ENCODE data around the gene HMGN1. TPM values are rescaled to one million over a fixed set of nuclear protein-coding genes. Genes with fewer than 3 reads are reported as not detected.
A peak's percentile ranks its signal among the peaks of the same experiment; 100 is the strongest.
"Not testable (repeated sequence)": the region's sequence is repeated elsewhere in the genome, so short reads cannot be mapped to it uniquely, and the experiment has no call there.

Gene HMGN1
- polyA plus RNA-seq, 1 donor from 2014 or later: 2,070 TPM

DNA sequence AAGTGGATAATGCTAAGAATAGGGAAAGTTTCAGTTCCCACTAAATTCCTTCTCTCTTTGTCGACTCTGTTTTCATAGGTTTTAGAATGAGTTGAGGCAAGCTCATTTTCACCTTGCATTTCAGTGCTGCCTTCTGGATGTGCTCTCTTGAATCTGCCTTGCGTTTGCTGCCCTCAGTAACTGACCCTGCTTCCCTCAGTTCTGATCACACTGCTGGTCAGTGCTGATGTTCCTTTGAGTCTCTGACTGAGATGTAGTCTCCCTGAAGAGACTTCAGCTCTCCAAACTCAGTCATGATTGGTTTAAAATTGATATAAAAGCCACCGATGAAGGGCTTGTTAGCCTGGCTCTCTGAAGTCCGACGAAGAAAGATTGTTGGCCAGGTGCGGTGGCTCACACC is 25.2 kb upstream of the HMGN1 start:
- TF ChIP-seq TAF1 (IDR thresholded peaks at IDR 0.05; ENCODE audit: low read depth) (no peak), POLR2AphosphoS5 (IDR thresholded peaks at IDR 0.05) (no peak), SMC3 (conservative IDR thresholded peaks at IDR 0.05; ENCODE audit: poor library complexity) (no peak), EZH2 (IDR thresholded peaks at IDR 0.05; ENCODE audit: borderline replicate concordance, insufficient read depth, low read length, poor library complexity, severe bottlenecking) (no peak), MXI1 (conservative IDR thresholded peaks at IDR 0.05; ENCODE audit: poor library complexity, severe bottlenecking) (no peak), EP300 (conservative IDR thresholded peaks at IDR 0.05; ENCODE audit: poor library complexity, severe bottlenecking) (no peak), RAD21 (conservative IDR thresholded peaks at IDR 0.05) (no peak)
- TF ChIP-seq, protein P1, sequence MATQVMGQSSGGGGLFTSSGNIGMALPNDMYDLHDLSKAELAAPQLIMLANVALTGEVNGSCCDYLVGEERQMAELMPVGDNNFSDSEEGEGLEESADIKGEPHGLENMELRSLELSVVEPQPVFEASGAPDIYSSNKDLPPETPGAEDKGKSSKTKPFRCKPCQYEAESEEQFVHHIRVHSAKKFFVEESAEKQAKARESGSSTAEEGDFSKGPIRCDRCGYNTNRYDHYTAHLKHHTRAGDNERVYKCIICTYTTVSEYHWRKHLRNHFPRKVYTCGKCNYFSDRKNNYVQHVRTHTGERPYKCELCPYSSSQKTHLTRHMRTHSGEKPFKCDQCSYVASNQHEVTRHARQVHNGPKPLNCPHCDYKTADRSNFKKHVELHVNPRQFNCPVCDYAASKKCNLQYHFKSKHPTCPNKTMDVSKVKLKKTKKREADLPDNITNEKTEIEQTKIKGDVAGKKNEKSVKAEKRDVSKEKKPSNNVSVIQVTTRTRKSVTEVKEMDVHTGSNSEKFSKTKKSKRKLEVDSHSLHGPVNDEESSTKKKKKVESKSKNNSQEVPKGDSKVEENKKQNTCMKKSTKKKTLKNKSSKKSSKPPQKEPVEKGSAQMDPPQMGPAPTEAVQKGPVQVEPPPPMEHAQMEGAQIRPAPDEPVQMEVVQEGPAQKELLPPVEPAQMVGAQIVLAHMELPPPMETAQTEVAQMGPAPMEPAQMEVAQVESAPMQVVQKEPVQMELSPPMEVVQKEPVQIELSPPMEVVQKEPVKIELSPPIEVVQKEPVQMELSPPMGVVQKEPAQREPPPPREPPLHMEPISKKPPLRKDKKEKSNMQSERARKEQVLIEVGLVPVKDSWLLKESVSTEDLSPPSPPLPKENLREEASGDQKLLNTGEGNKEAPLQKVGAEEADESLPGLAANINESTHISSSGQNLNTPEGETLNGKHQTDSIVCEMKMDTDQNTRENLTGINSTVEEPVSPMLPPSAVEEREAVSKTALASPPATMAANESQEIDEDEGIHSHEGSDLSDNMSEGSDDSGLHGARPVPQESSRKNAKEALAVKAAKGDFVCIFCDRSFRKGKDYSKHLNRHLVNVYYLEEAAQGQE (IDR thresholded peaks at IDR 0.05; ENCODE audit: borderline replicate concordance): no peak
- TF ChIP-seq, protein P2, sequence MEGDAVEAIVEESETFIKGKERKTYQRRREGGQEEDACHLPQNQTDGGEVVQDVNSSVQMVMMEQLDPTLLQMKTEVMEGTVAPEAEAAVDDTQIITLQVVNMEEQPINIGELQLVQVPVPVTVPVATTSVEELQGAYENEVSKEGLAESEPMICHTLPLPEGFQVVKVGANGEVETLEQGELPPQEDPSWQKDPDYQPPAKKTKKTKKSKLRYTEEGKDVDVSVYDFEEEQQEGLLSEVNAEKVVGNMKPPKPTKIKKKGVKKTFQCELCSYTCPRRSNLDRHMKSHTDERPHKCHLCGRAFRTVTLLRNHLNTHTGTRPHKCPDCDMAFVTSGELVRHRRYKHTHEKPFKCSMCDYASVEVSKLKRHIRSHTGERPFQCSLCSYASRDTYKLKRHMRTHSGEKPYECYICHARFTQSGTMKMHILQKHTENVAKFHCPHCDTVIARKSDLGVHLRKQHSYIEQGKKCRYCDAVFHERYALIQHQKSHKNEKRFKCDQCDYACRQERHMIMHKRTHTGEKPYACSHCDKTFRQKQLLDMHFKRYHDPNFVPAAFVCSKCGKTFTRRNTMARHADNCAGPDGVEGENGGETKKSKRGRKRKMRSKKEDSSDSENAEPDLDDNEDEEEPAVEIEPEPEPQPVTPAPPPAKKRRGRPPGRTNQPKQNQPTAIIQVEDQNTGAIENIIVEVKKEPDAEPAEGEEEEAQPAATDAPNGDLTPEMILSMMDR (IDR thresholded peaks at IDR 0.05; ENCODE audit: poor library complexity, severe bottlenecking): no peak
- no peak overlapping the region for H3K4me3 ChIP-seq (ENCODE audit: low read length)
- H3K4me2 ChIP-seq (ENCODE audit: low read length): no peak overlapping the region
- H4K20me1 ChIP-seq (ENCODE audit: insufficient read depth): no peaks in the 10 kb centered on the region
- H3K9me3 ChIP-seq (ENCODE audit: low read length): no peaks in the 10 kb centered on the region
- no peaks in the 10 kb centered on the region for H3F3A ChIP-seq (ENCODE audit: insufficient read depth, low read length, poor library complexity, severe bottlenecking)
- no peak overlapping the region for H3K27ac ChIP-seq (ENCODE audit: low read length)
- H3K36me3 ChIP-seq (ENCODE audit: insufficient read depth, low read length): no peaks in the 10 kb centered on the region
- no peak overlapping the region for H2AFZ ChIP-seq (ENCODE audit: low read depth, low read length)
- no peaks in the 10 kb centered on the region for H3K27me3 ChIP-seq (ENCODE audit: insufficient read depth, low read depth, low read length)
- H3K79me2 ChIP-seq (replicated peaks; ENCODE audit: insufficient read depth, low read length): no peaks in the 10 kb centered on the region
- H3K9ac ChIP-seq (ENCODE audit: low read length): peak overlapping the region; percentile 0
- H3K9me2 ChIP-seq (ENCODE audit: insufficient read depth, low read length): no peaks in the 10 kb centered on the region

DNA sequence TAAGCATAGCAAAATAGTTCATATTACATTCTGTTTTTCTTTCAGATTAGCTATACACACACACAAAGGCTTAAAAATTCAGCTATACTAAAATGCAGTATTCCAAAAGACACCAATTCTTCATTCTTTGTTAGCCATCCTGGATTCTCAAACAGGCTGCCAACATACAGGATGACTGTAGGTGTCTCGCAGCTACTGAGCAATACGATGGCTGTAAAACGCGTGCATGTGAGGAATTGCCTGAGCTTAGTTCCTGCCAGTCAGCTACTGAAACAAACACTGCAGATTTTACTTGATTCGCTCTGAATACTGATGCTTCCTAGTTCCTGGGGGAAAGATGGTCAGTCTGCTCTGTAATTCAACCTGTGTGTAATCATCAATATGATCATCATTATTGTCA is 24.7 kb upstream of the HMGN1 start:
- peak overlapping the region; percentile 0 for H3K9ac ChIP-seq (ENCODE audit: low read length)
- TF ChIP-seq, protein P2 (IDR thresholded peaks at IDR 0.05; ENCODE audit: poor library complexity, severe bottlenecking): peak; percentile 77
- TF ChIP-seq RAD21 (conservative IDR thresholded peaks at IDR 0.05) (peak; percentile 72), POLR2AphosphoS5 (IDR thresholded peaks at IDR 0.05) (no peak), MXI1 (conservative IDR thresholded peaks at IDR 0.05; ENCODE audit: poor library complexity, severe bottlenecking) (no peak), SMC3 (conservative IDR thresholded peaks at IDR 0.05; ENCODE audit: poor library complexity) (peak; percentile 64), TAF1 (IDR thresholded peaks at IDR 0.05; ENCODE audit: low read depth) (no peak)
- TF ChIP-seq, protein P1 (IDR thresholded peaks at IDR 0.05; ENCODE audit: borderline replicate concordance): no peak
- no peaks in the 10 kb centered on the region for H3K9me2 ChIP-seq (ENCODE audit: insufficient read depth, low read length)
- no peaks in the 10 kb centered on the region for H3F3A ChIP-seq (ENCODE audit: insufficient read depth, low read length, poor library complexity, severe bottlenecking)
- peak overlapping the region; percentile 34 for H3K27ac ChIP-seq (ENCODE audit: low read length)
- no peaks in the 10 kb centered on the region for H4K20me1 ChIP-seq (ENCODE audit: insufficient read depth)
- H3K9me3 ChIP-seq (ENCODE audit: low read length): no peaks in the 10 kb centered on the region
- no peaks in the 10 kb centered on the region for H3K27me3 ChIP-seq (ENCODE audit: insufficient read depth, low read depth, low read length)
- no peaks in the 10 kb centered on the region for H3K79me2 ChIP-seq (replicated peaks; ENCODE audit: insufficient read depth, low read length)
- H2AFZ ChIP-seq (ENCODE audit: low read depth, low read length): no peak overlapping the region
- H3K4me2 ChIP-seq (ENCODE audit: low read length): no peak overlapping the region
- H3K4me3 ChIP-seq (ENCODE audit: low read length): no peak overlapping the region
- no peaks in the 10 kb centered on the region for H3K36me3 ChIP-seq (ENCODE audit: insufficient read depth, low read length)

DNA sequence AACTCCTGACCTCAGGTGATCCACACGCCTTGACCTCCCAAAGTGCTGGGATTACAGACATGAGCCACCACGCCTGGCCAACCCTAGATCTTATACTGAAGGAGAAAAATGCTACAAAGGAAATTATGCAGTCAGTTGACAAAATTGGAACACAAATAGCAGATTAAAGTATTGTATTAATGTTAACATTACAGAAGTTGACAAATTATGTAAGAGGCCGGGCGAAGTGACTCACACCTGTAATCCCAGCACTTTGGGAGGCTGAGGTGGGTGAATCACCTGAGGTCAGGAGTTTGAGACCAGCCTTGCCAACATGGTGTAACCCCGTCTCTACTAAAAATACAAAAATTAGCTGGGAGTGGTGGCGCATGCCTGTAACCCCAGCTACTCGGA is 21.0 kb upstream of the HMGN1 start:
- H3K9me3 ChIP-seq (ENCODE audit: low read length); H3K4me2 ChIP-seq (ENCODE audit: low read length); H3K36me3 ChIP-seq (ENCODE audit: insufficient read depth, low read length); H3K9ac ChIP-seq (ENCODE audit: low read length); H3F3A ChIP-seq (ENCODE audit: insufficient read depth, low read length, poor library complexity, severe bottlenecking); H3K4me3 ChIP-seq (ENCODE audit: low read length); H3K9me2 ChIP-seq (ENCODE audit: insufficient read depth, low read length); H3K27ac ChIP-seq (ENCODE audit: low read length); H3K27me3 ChIP-seq (ENCODE audit: insufficient read depth, low read depth, low read length); H4K20me1 ChIP-seq (ENCODE audit: insufficient read depth); H2AFZ ChIP-seq (ENCODE audit: low read depth, low read length); H3K79me2 ChIP-seq (replicated peaks; ENCODE audit: insufficient read depth, low read length): not testable (repeated sequence)

Measured in neural cell (in vitro differentiated cells).